GM12878 (cell line): ENCODE data around the gene FAHD1. TPM values are rescaled to one million over a fixed set of nuclear protein-coding genes. Genes with fewer than 3 reads are reported as not detected.

ENCODE experiments used
- ATAC-seq: fragments of 200-7000 bp; cut with Tn5 transposase; 3 replicates; pipeline ENCODE4 v1.9.1; 2020; ENCODE audit warnings: mild to moderate bottlenecking, moderate library complexity
- BruUV-seq: library from RNA; stranded (reverse); fragments of 400-500 nt; replicated peaks from 2 replicates; lab custom pipeline; 2021; lab: Mats Ljungman, UMichigan
- CTCF ChIA-PET: fragments of 300-600 bp; sonication (Branson Sonifier 250); formaldehyde crosslinking; extraction: SDS; loops from one replicate; lab custom pipeline; 2021; ENCODE audit warnings: inconsistent platforms; lab: Yijun Ruan, JAX
- POLR2A ChIA-PET: fragments of 350-600 bp; formaldehyde crosslinking; extraction: SDS; loops from one replicate; lab custom pipeline; 2021; ENCODE audit warnings: inconsistent platforms; lab: Charles Lee
- RAD21 ChIA-PET: fragments of 300-600 bp; sonication (Branson Sonifier 250); formaldehyde crosslinking; loops from one replicate; lab custom pipeline; 2023; ENCODE audit warnings: antibody characterized with exemption; ENCODE audit not compliant: unreplicated experiment; lab: Charles Lee
- SMC1A ChIA-PET: fragments of 300-600 bp; sonication (Branson Sonifier 250); formaldehyde crosslinking; loops from one replicate; lab custom pipeline; 2023; ENCODE audit not compliant: unreplicated experiment, uncharacterized antibody; lab: Charles Lee
- DNase-seq: peaks from one replicate; pipeline ENCODE4 v3.0.0-alpha.2; 2011; ENCODE audit warnings: low read depth, low spot score
- FAIRE-seq: peaks from 3 replicates; lab custom pipeline; 2011; peaks lifted over from hg19 to GRCh38; lab: Jason Lieb, UNC
- H2AFZ ChIP-seq: 2 replicates; pipeline ENCODE4 v1.6.0; 2011; ENCODE audit warnings: low read depth, low read length, control low read depth; ENCODE audit not compliant: control insufficient read depth
- H3K27ac ChIP-seq: 2 replicates; pipeline ENCODE4 v1.5.1; 2011; ENCODE audit warnings: control low read depth; ENCODE audit not compliant: control insufficient read depth, insufficient read depth
- H3K27me3 ChIP-seq, 2 experiments: replicated peaks in 1 of 2; 2 replicates each; pipeline versions ENCODE4 v1.6.0 to v1.6.1; 2011; ENCODE audit warnings: low read length in 1 of 2; ENCODE audit not compliant: control insufficient read depth in 2 of 2, insufficient read depth in 2 of 2
- H3K36me3 ChIP-seq, 2 experiments: 2 replicates each; pipeline ENCODE4 v1.5.1; 2011; ENCODE audit warnings: low read length in 1 of 2; ENCODE audit not compliant: control insufficient read depth in 2 of 2, insufficient read depth in 2 of 2
- H3K4me1 ChIP-seq: 2 replicates; pipeline ENCODE4 v1.6.1; 2011; ENCODE audit warnings: mild to moderate bottlenecking, low read length, moderate library complexity, mixed read lengths; ENCODE audit not compliant: control insufficient read depth, insufficient read depth
- H3K4me2 ChIP-seq: 2 replicates; pipeline ENCODE4 v1.6.0; 2011; ENCODE audit warnings: control low read depth; ENCODE audit not compliant: control insufficient read depth, insufficient read depth
- H3K4me3 ChIP-seq: fragments of 200-600 bp; sonication (generic); 2 replicates; pipeline ENCODE4 v1.5.1; 2016
- H3K79me2 ChIP-seq: 2 replicates; pipeline ENCODE4 v1.6.0; 2011; ENCODE audit warnings: low read length; ENCODE audit not compliant: control insufficient read depth, insufficient read depth
- H3K9ac ChIP-seq: 2 replicates; pipeline ENCODE4 v1.8.0; 2011; ENCODE audit warnings: low read length, control low read depth, mixed read lengths; ENCODE audit not compliant: control insufficient read depth, insufficient read depth
- H3K9me3 ChIP-seq: replicated peaks from 3 replicates; pipeline ENCODE4 v1.5.1; 2011; ENCODE audit warnings: mild to moderate bottlenecking, low read length; ENCODE audit not compliant: control insufficient read depth, insufficient read depth
- H4K20me1 ChIP-seq: 2 replicates; pipeline ENCODE4 v1.6.0; 2011; ENCODE audit not compliant: control insufficient read depth, insufficient read depth
- BCL11A ChIP-seq: IDR thresholded peaks from 2 replicates; pipeline ENCODE4 v1.6.1; 2011; ENCODE audit warnings: low read depth, low read length
- BCL3 ChIP-seq: IDR thresholded peaks from 2 replicates; pipeline ENCODE4 v1.6.1; 2011; ENCODE audit warnings: borderline replicate concordance, low read depth, mild to moderate bottlenecking, moderate library complexity, low read length; ENCODE audit not compliant: insufficient read depth, poor library complexity, severe bottlenecking
- BMI1 ChIP-seq: fragments of 450-650 bp; IDR thresholded peaks from 2 replicates; pipeline ENCODE4 v1.6.1; 2016; ENCODE audit warnings: mild to moderate bottlenecking, moderate library complexity, borderline replicate concordance
- FOXK2 ChIP-seq: fragments of 450-650 bp; IDR thresholded peaks from 2 replicates; pipeline ENCODE4 v1.6.1; 2017; ENCODE audit warnings: mild to moderate bottlenecking, moderate library complexity
- MEF2A ChIP-seq: IDR thresholded peaks from 2 replicates; pipeline ENCODE4 v1.6.1; 2011; ENCODE audit warnings: low read depth, mild to moderate bottlenecking, low read length, moderate library complexity; ENCODE audit not compliant: insufficient read depth
- MLLT1 ChIP-seq: fragments of 450-650 bp; IDR thresholded peaks from 2 replicates; pipeline ENCODE4 v1.6.1; 2016; ENCODE audit warnings: mild to moderate bottlenecking
- NR2C2 ChIP-seq: IDR thresholded peaks from 2 replicates; pipeline ENCODE4 v1.6.1; 2011; ENCODE audit warnings: borderline replicate concordance, low read depth; ENCODE audit not compliant: control insufficient read depth, insufficient read length
- POLR2A ChIP-seq: IDR thresholded peaks from 2 replicates; pipeline ENCODE4 v1.6.1; 2011; ENCODE audit warnings: low read depth, mild to moderate bottlenecking, low read length
- SIN3A ChIP-seq: IDR thresholded peaks from 2 replicates; pipeline ENCODE4 v1.6.1; 2012; ENCODE audit warnings: low read depth, low read length, improper control_type of control experiment
- SMAD1 ChIP-seq: fragments of 450-650 bp; IDR thresholded peaks from 2 replicates; pipeline ENCODE4 v1.6.1; 2018; ENCODE audit warnings: mild to moderate bottlenecking, low read depth; ENCODE audit not compliant: partially characterized antibody
- SREBF1 ChIP-seq: IDR thresholded peaks from 2 replicates; pipeline ENCODE4 v1.6.1; 2012; ENCODE audit warnings: mild to moderate bottlenecking, low read length
- SUZ12 ChIP-seq: fragments of 200-600 bp; sonication (generic); IDR thresholded peaks from one replicate; pipeline ENCODE4 v1.6.1; 2018; ENCODE audit warnings: antibody characterized with exemption, mild to moderate bottlenecking; ENCODE audit not compliant: unreplicated experiment
- TBL1XR1 ChIP-seq: IDR thresholded peaks from 2 replicates; pipeline ENCODE4 v1.6.1; 2012; ENCODE audit warnings: low read depth, low read length, improper control_type of control experiment
- USF1 ChIP-seq: IDR thresholded peaks from 2 replicates; pipeline ENCODE4 v1.6.1; 2011; ENCODE audit warnings: borderline replicate concordance, low read depth, mild to moderate bottlenecking, moderate library complexity, mixed read lengths, low read length; ENCODE audit not compliant: insufficient read depth; ENCODE audit errors: extremely low read length
- ZBED1 ChIP-seq: IDR thresholded peaks from 2 replicates; pipeline ENCODE4 v1.6.1; 2016; ENCODE audit warnings: borderline replicate concordance
- ZNF24 ChIP-seq: fragments of 450-650 bp; IDR thresholded peaks from 2 replicates; pipeline ENCODE4 v1.6.1; 2017; ENCODE audit warnings: antibody characterized with exemption, mild to moderate bottlenecking
- WGBS: methylation state at CpG from one replicate; pipeline ENCODE4 v1.1.6; 2016; ENCODE audit warnings: low lambda C conversion rate; ENCODE audit not compliant: insufficient replicate concordance, insufficient coverage; ENCODE audit errors: missing lambda C conversion rate; 5-methylcytosine and 5-hydroxymethylcytosine counted together
- in situ Hi-C: fragments of 300-500 bp; cut with MboI; formaldehyde crosslinking; loops from 9 replicates; pipeline ENCODE4 v1.14.3; 2018; ENCODE audit warnings: mixed read lengths
- intact Hi-C: fragments of 100-400 bp; cut with micrococcal nuclease; formaldehyde crosslinking; loops from one replicate; pipeline ENCODE4 v1.14.2; 2022; ENCODE audit not compliant: unreplicated experiment
- polyA plus RNA-seq, 11 experiments: library from polyadenylated mRNA; depleted of rRNA in 4 of 11; unstranded in 6 of 11; stranded (reverse) in 5 of 11; fragments of >200 nt; fragmentation: Nextera tagmentation in 4 of 11; fragmentation: Illumina TruSeq in 1 of 11; extraction: Ambion mirVana in 4 of 11; extraction: Trizol in 1 of 11; gene quantifications; 1 replicate in 1 of 11; 2 replicates in 10 of 11; pipeline versions ENCODE4 v1.2.1 to v1.2.3, GENCODE V29; 2011 to 2016; ENCODE audit warnings: inconsistent platforms in 2 of 11, missing spikeins in 2 of 11, low read depth in 1 of 11
- total RNA-seq, 4 experiments: library from RNA; depleted of rRNA in 3 of 4; stranded (reverse); fragments of >200 nt in 3 of 4; fragmentation: Illumina TruSeq in 1 of 4; extraction: Trizol in 1 of 4; gene quantifications; 2 replicates each; pipeline versions ENCODE4 v1.2.1 to v1.2.3, GENCODE V29; 2013 to 2021

Gene FAHD1
- total and polyA plus RNA-seq, 10 of the 15 experiments (the other 5 are each of a cell fraction or from before 2014, with no cell fraction given) = 4.3 to 43.0 (median 18.8) TPM

GRCh38 chr16:1862394-1862793 lies 35.4 kb downstream of the FAHD1 start:
- Histone ChIP-seq H3K4me1 (no peaks in the 10 kb centered on the region), H3K9ac (no peak overlapping the region), H2AFZ (no peak overlapping the region), H3K79me2 (no peaks in the 10 kb centered on the region), H3K4me2 (no peak overlapping the region), H3K9me3 (no peaks in the 10 kb centered on the region), H3K27me3 (peaks cover 3 to 4% of the 10 kb centered on the region in 2 experiments; a peak in 3 of 4 replicates), H4K20me1 (no peaks in the 10 kb centered on the region), H3K4me3 (no peak overlapping the region), H3K27ac (no peak overlapping the region), H3K36me3 (no peaks in the 10 kb centered on the region)
- ChIA-PET RAD21 (interaction anchor here (0.7 kb wide), 1 partner anchor 69 kb away, joined by 3 read pairs; no protein-coding TSS in a partner anchor), SMC1A (interaction anchor here (1.4 kb wide), 1 partner anchor 66 kb away, joined by 5 read pairs; no protein-coding TSS in a partner anchor), CTCF (interaction anchor here (0.8 to 3.2 kb wide), 5 partner anchors 15 to 278 kb away, joined by 3 to 21 read pairs (median 4); no protein-coding TSS in a partner anchor), POLR2A (no interaction called here)
- intact Hi-C loops (loop anchor here (2.0 kb wide), 1 partner anchor 66 kb away; no protein-coding TSS in a partner anchor), in situ Hi-C loops (loop anchor here (10.0 kb wide), 2 partner anchors 72 to 282 kb away; partner anchors contain the start of gene RAB26)
- no peak for TF ChIP-seq BCL3
- TF ChIP-seq SUZ12 = no peak
- no peak for TF ChIP-seq ZNF24
- TF ChIP-seq ZBED1 = no peak
- TF ChIP-seq BMI1 = no peak
- no peak for TF ChIP-seq MEF2A
- TF ChIP-seq FOXK2 = no peak
- no peak for TF ChIP-seq BCL11A
- TF ChIP-seq SIN3A = no peak
- no peak for TF ChIP-seq SREBF1
- no peak for TF ChIP-seq SMAD1
- TF ChIP-seq USF1 = no peak
- no peak for TF ChIP-seq POLR2A
- no peak for TF ChIP-seq TBL1XR1
- no peak for TF ChIP-seq MLLT1
- no peak for TF ChIP-seq NR2C2
- DNase-seq (no peak), ATAC-seq (no peak), FAIRE-seq (no peak)
- 35% methylated on average over 9 of the region's 9 CpGs for WGBS
- BruUV-seq = no TSS peak
